GM18858 (cell line): Measurements from ENCODE around the gene PDYN.

Experiments used
- ATAC-seq: cut with Tn5 transposase; IDR thresholded peaks from one replicate; pipeline ENCODE4 v1.9.1; 2021; ENCODE audit not compliant: unreplicated experiment

PDYN gene

GRCh38 chr20:1995531-1996310 lies 1.9 kb upstream of the PDYN start:
- no peak for ATAC-seq

GRCh38 chr20:1994627-1995026 lies 769 bp upstream of the PDYN start:
- no peak for ATAC-seq

GRCh38 chr20:1992359-1993110 lies 1.3 kb downstream of the PDYN start:
- ATAC-seq, result no peak

GRCh38 chr20:1987826-1988225 lies 6.0 kb downstream of the PDYN start:
- no peak for ATAC-seq

- ATAC-seq, result no peak
Measured at GRCh38 chr20:1983301-1983700, 10.6 kb downstream of the PDYN start.

- no peak for ATAC-seq
Measured at GRCh38 chr20:1982686-1983085, 11.2 kb downstream of the PDYN start.

GRCh38 chr20:1979106-1979778 lies 14.6 kb downstream of the PDYN start:
- no peak for ATAC-seq

- no peak for ATAC-seq
Measured at GRCh38 chr20:1975291-1975690, 18.6 kb downstream of the PDYN start.

- no peak for ATAC-seq
Measured at GRCh38 chr20:1973601-1974440, 20.0 kb downstream of the PDYN start.

- ATAC-seq, result no peak
Measured at GRCh38 chr20:1971893-1972586, 21.8 kb downstream of the PDYN start.

GRCh38 chr20:1968964-1969363 lies 24.9 kb downstream of the PDYN start:
- no peak for ATAC-seq

- no peak for ATAC-seq
Measured at GRCh38 chr20:1965520-1966351, 28.1 kb downstream of the PDYN start.

- no peak for ATAC-seq
Measured at GRCh38 chr20:1964659-1965405, 29.0 kb downstream of the PDYN start.

GRCh38 chr20:1964061-1964460 lies 29.8 kb downstream of the PDYN start:
- no peak for ATAC-seq

GRCh38 chr20:1961374-1961773 lies 32.5 kb downstream of the PDYN start:
- ATAC-seq, result no peak

GRCh38 chr20:1959156-1959555 lies 34.7 kb downstream of the PDYN start:
- no peak for ATAC-seq

- no peak for ATAC-seq
Measured at GRCh38 chr20:1958426-1958825, 35.4 kb downstream of the PDYN start.

- ATAC-seq, result no peak
Measured at GRCh38 chr20:1955217-1955616, 38.6 kb downstream of the PDYN start.

- no peak for ATAC-seq
Measured at GRCh38 chr20:1953621-1954020, 40.2 kb downstream of the PDYN start.
